ENCODE measurements around the gene RAB10. TPM values are rescaled to one million over a fixed set of nuclear protein-coding genes. Genes with fewer than 3 reads are reported as not detected.
A peak's percentile ranks its signal among the peaks of the same experiment; 100 is the strongest.

RAB10 gene
- total RNA-seq, 4 donors from 2014 or later: 91.9 to 117 (median 103) TPM

DNA sequence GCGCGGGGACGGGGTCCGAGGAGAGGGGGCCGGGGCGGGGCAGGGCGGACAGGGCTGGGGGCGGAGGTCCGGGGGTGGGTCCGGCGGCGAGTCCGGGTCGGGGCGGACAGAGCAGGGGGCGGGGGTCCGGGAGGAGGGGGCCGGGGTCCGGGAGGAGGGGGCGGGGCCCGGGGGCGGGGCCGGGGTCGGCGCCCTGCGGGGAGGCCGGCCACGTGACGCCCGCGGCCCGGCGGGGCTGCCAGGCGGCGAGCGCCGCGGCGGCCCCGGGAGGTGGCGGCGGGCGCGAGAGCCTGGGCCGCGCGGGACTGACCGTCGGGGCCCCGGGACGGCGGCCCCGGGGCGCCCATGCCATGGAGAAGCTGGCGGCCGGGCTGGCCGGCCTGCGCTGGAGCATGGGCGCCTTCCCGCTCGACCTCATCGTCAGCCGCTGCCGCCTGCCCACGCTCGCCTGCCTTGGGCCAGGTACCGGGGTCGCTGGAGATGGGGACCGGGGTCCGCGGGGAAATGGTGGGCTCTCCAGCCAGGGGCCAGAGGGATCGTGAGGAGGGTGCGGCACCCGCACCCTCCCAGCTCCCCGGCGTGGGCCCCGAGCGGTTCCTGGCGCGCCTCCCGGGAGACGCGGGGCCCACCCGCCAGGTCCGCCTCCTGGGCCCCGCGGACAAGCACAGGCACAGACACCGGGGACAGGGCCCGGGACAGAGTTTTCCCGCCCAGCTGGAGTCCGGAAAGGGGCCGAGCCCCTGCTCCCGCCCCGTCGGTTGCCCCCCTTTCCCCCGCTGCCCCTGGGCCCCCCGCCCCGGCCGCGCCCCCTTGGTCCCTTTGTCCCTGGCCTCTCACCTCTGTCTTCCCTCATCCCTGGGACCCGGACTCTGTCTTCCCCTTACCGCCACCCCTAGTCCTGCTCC lies 139.2 kb downstream of the RAB10 start, which contains the start of gene GAREM2:
GAREM2 (plus strand) TSS at position 218 of the 905 bp plus-strand sequence; CDS start at position 351, 133 bp downstream.
- H3K9me3 ChIP-seq: no peaks in the 10 kb centered on the region
- H3K4me3 ChIP-seq: peak within 1 kb of the TSS; percentile 15 to 52
- TF ChIP-seq EP300 (IDR thresholded peaks at IDR 0.05): no peak
- TF ChIP-seq, protein P1, sequence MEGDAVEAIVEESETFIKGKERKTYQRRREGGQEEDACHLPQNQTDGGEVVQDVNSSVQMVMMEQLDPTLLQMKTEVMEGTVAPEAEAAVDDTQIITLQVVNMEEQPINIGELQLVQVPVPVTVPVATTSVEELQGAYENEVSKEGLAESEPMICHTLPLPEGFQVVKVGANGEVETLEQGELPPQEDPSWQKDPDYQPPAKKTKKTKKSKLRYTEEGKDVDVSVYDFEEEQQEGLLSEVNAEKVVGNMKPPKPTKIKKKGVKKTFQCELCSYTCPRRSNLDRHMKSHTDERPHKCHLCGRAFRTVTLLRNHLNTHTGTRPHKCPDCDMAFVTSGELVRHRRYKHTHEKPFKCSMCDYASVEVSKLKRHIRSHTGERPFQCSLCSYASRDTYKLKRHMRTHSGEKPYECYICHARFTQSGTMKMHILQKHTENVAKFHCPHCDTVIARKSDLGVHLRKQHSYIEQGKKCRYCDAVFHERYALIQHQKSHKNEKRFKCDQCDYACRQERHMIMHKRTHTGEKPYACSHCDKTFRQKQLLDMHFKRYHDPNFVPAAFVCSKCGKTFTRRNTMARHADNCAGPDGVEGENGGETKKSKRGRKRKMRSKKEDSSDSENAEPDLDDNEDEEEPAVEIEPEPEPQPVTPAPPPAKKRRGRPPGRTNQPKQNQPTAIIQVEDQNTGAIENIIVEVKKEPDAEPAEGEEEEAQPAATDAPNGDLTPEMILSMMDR (IDR thresholded peaks at IDR 0.05): no peak
- no peak for TF ChIP-seq POLR2A (IDR thresholded peaks at IDR 0.05)
- TF ChIP-seq POLR2AphosphoS5 (IDR thresholded peaks at IDR 0.05): no peak
- no peaks in the 10 kb centered on the region for H3K36me3 ChIP-seq
- ATAC-seq: no peak
- WGBS, 2 donors (ENCODE audit: low coverage in 1 of 2): 3% methylated on average over 21 of the region's 102 CpGs; no CpG with 5 or more reads in 1 of the 2 donors
- H3K27ac ChIP-seq: no peak within 1 kb of the TSS
- peaks cover 60% of the 10 kb centered on the region for H3K27me3 ChIP-seq
- H3K4me1 ChIP-seq: peaks cover 0 to 18% (median 11%) of the 10 kb centered on the region in 3 donors

DNA sequence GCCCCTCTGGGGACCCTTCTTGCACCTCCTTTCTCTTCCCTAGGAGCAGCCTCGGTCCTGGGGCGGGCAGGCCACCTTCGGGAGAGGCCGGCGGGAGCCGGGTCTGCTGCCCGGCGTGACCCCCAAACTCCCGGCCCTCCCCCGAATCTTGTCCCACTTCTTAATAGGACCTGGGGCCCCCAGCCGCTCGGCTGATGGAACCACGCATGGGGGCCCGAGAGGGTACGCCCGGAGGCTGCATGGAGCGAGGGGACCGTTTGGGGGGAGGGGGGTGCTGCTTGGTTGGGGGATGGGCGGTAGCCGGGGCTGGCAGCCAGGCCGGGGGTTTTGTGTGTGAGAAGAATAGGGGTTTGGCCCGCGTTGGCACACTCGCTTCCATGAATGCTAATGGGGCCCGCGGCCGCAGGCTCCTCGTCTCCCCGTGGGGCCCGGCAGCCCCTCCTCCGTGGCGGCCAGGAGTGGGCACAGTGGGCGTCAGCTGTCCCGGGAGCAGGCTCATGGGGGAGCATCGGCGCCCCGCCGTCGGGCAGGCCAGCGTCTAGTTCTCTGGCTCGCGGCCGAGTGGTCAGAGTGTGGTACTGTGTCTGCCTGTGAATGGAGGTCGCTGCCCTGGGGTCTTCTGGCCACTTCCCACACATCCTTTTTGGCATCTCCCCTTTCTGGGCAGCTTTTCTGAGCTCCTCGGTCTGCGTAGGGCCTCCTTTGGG lies 140.0 kb downstream of the RAB10 start:
- H3K27me3 ChIP-seq: peaks cover 60% of the 10 kb centered on the region

DNA sequence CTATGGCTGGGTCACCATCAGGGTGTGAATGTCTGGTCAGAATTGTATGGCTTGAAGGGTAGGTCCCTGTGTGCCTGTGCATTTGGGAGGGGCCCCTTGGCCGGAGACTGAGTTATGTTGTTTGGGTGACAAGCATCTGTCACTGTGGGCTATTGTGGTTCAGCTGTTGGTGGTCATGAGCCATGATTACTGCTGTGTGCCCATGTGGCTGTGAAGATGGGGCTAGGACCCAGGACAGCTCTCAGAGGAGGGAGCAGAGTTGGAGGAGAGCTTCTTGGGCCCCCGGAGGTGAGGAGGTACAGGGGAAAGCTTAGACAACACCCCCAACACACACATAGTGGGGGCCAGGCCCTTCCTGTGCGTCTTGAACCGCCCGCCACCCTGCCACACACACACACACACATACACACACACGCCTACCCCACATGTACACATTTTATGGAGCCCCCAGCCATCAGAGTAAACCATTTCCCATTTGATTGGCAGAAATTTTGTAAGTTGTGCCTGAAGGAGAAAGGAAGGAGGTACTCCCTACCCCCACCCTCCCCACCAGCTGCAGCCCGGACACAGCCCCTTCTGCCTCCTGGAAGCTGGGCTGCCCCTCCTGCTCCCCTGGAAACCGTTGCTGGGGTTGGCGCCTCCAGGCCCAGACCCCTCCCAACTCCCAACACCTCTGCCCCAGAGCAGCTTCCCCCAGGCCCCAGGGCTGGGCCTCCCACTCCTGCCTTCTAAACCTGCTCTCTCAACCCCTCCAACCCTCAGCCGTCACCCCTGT lies 141.0 kb downstream of the RAB10 start:
- Histone ChIP-seq H3K4me3 (no peak overlapping the region), H3K36me3 (no peaks in the 10 kb centered on the region), H3K27me3 (peaks cover 60% of the 10 kb centered on the region), H3K27ac (no peak overlapping the region), H3K9me3 (no peaks in the 10 kb centered on the region), H3K4me1 (peaks cover 0 to 34% (median 18%) of the 10 kb centered on the region in 3 donors)
- TF ChIP-seq, protein P1 (IDR thresholded peaks at IDR 0.05): no peak
- TF ChIP-seq POLR2AphosphoS5 (IDR thresholded peaks at IDR 0.05): no peak
- 88 to 90% methylated on average over 4 to 6 of the region's 10 CpGs for WGBS, 2 donors (ENCODE audit: low coverage in 1 of 2)
- no peak for ATAC-seq

More for the DNA sequence above, 140.0 kb downstream of the RAB10 start:
- H3K9me3 ChIP-seq: no peaks in the 10 kb centered on the region
- no peak for ATAC-seq
- H3K27ac ChIP-seq: no peak overlapping the region
- no peaks in the 10 kb centered on the region for H3K36me3 ChIP-seq
- whole genome bisulfite sequencing, 2 donors (ENCODE audit: low coverage in 1 of 2): 64% methylated on average over 3 of the region's 46 CpGs; no CpG with 5 or more reads in 1 of the 2 donors
- peaks cover 0 to 25% (median 11%) of the 10 kb centered on the region in 3 donors for H3K4me1 ChIP-seq
- TF ChIP-seq EP300 (IDR thresholded peaks at IDR 0.05) (no peak), POLR2AphosphoS5 (IDR thresholded peaks at IDR 0.05) (no peak), POLR2A (IDR thresholded peaks at IDR 0.05) (no peak)
- TF ChIP-seq, protein P1 (IDR thresholded peaks at IDR 0.05): no peak
- H3K4me3 ChIP-seq: peak overlapping the region in 1 of 2 donors; percentile 52

DNA sequence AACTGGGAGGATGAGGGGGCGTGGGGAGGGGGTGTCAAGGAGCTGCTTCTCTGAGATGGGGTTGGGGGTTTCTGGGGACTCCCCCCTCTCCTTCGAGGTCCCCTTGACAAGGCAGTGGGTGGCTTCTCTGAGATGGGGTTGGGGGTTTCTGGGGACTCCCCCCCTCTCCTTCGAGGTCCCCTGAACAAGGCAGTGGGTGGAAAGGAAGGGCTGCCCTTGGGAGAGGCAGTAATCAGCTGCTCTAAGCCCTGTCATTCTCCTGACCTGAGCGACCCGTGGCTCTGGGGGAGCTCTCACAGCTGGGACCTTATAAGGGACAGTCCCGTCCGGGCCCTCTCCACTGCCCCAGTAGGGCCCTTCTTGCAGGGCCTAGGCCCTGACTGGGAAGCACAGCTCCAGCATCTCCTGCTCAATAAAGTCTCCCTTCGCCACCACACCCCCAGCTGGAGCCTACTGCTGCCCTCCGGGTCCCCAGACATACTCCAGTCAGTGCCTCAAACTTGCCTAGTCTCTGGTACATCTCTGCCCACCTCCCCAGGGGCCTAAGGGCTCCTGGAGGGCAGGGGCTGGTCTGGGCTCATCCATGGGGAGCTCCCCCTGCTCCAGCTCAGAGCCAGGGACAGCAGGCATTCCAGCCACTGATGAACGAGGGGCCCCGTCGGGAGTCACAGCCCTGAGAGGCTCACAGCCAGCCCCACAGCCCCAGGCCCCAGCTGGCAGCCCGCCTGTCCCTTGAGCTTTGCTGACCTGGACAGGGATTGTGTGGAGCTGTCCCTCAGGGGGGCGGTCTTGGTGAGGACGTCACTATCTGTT lies 141.8 kb downstream of the RAB10 start:
- no peak for ATAC-seq
- Histone ChIP-seq H3K9me3 (no peaks in the 10 kb centered on the region), H3K27me3 (peaks cover 60% of the 10 kb centered on the region), H3K4me3 (no peak overlapping the region), H3K36me3 (no peaks in the 10 kb centered on the region), H3K4me1 (peaks cover 0 to 35% (median 18%) of the 10 kb centered on the region in 3 donors), H3K27ac (no peak overlapping the region)
- WGBS, 2 donors (ENCODE audit: low coverage in 1 of 2): no CpG with 5 or more reads among the region's 15 CpGs
- TF ChIP-seq POLR2A (IDR thresholded peaks at IDR 0.05): no peak
- TF ChIP-seq, protein P1 (IDR thresholded peaks at IDR 0.05): no peak
- no peak for TF ChIP-seq EP300 (IDR thresholded peaks at IDR 0.05)
- no peak for TF ChIP-seq POLR2AphosphoS5 (IDR thresholded peaks at IDR 0.05)
